ENCODE measurements around the gene CCDC192. TPM values are rescaled to one million over a fixed set of nuclear protein-coding genes. Genes with fewer than 3 reads are reported as not detected.

Gene CCDC192
- total RNA-seq, 4 donors from 2014 or later: 0.94 to 2.6 (median 0.94) TPM; not detected in 1

GRCh38 chr5:127876384-127876783 lies 173.2 kb downstream of the CCDC192 start:
- H3K36me3 ChIP-seq: no peaks in the 10 kb centered on the region
- H3K9me3 ChIP-seq: no peaks in the 10 kb centered on the region
- TF ChIP-seq POLR2A (IDR thresholded peaks at IDR 0.05) (no peak), EP300 (IDR thresholded peaks at IDR 0.05) (no peak), POLR2AphosphoS5 (IDR thresholded peaks at IDR 0.05) (no peak)
- TF ChIP-seq, protein P1, sequence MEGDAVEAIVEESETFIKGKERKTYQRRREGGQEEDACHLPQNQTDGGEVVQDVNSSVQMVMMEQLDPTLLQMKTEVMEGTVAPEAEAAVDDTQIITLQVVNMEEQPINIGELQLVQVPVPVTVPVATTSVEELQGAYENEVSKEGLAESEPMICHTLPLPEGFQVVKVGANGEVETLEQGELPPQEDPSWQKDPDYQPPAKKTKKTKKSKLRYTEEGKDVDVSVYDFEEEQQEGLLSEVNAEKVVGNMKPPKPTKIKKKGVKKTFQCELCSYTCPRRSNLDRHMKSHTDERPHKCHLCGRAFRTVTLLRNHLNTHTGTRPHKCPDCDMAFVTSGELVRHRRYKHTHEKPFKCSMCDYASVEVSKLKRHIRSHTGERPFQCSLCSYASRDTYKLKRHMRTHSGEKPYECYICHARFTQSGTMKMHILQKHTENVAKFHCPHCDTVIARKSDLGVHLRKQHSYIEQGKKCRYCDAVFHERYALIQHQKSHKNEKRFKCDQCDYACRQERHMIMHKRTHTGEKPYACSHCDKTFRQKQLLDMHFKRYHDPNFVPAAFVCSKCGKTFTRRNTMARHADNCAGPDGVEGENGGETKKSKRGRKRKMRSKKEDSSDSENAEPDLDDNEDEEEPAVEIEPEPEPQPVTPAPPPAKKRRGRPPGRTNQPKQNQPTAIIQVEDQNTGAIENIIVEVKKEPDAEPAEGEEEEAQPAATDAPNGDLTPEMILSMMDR (IDR thresholded peaks at IDR 0.05): no peak
- no peaks in the 10 kb centered on the region for H3K27me3 ChIP-seq
- ATAC-seq: no peak
- H3K27ac ChIP-seq: peak overlapping the region; percentile 3 to 68 (median 58)
- 60 to 89% methylated on average over 2 of the region's 3 CpGs for WGBS, 2 donors (ENCODE audit: low coverage in 1 of 2)
- H3K4me3 ChIP-seq: no peak overlapping the region
- H3K4me1 ChIP-seq: peaks cover 0 to 35% (median 13%) of the 10 kb centered on the region in 3 donors

DNA sequence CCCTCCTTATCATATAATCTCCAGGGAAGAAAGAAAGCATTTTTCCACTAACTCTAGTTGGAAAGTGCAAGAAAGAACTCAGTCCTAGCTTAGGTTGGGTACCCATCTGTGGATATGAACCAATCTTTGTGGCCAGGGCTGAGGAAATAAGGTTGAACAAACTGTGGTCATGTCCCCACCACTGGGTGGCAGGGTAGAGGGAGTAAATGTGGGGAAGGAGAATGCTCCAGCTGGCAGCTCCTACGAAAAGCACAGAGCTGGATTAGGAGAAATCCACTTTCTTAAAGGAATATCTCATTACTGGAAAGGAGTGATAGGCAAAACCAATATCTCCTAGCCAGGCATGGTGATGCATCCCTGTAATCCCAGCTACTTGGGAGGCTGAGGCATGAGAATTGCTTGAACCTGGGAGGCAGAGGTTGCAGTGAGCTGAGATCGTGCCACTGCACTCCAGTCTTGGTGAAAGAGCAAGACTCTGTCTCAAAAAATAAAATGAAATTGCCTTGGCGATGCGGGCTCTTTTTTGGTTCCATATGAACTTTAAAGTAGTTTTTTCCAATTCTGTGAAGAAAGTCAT lies 175.1 kb downstream of the CCDC192 start:
- TF ChIP-seq POLR2A (IDR thresholded peaks at IDR 0.05) (no peak), EP300 (IDR thresholded peaks at IDR 0.05) (no peak)
- TF ChIP-seq, protein P1 (IDR thresholded peaks at IDR 0.05): peak; percentile 8 to 44 (median 32)
- Histone ChIP-seq H3K4me3 (no peak overlapping the region), H3K9me3 (no peaks in the 10 kb centered on the region), H3K27ac (no peak overlapping the region), H3K27me3 (no peaks in the 10 kb centered on the region), H3K4me1 (peaks cover 0 to 27% (median 9%) of the 10 kb centered on the region in 3 donors), H3K36me3 (no peaks in the 10 kb centered on the region)
- ATAC-seq: no peak
- WGBS, 2 donors (ENCODE audit: low coverage in 1 of 2): 58 to 63% methylated on average over 4 of the region's 4 CpGs

DNA sequence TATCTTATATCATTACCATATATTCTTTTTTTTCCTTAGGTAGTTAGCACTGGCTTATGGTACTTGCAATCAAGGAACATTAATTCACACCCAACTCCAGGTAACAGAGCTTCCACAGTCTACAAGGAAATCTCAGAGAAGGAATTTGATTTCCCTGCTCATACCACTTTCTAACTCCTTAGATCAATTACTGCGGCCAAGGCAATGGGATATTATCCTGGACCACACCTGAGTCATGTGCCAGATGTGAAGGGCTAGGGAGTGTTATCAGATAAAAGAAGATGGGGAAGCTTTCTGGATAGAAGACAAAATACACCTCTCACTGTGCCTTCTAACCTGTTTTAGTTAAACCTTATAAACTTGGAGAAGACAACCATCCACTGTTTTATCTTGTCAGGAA lies 181.2 kb downstream of the CCDC192 start:
- no peak overlapping the region for H3K27ac ChIP-seq
- H3K36me3 ChIP-seq: no peaks in the 10 kb centered on the region
- TF ChIP-seq EP300 (IDR thresholded peaks at IDR 0.05) (no peak), POLR2A (IDR thresholded peaks at IDR 0.05) (no peak)
- no peak for ATAC-seq
- 82 to 100% methylated on average over 1 of the region's 1 CpG for WGBS, 2 donors (ENCODE audit: low coverage in 1 of 2)
- H3K9me3 ChIP-seq: no peaks in the 10 kb centered on the region
- peaks cover 0 to 11% (median 0%) of the 10 kb centered on the region in 3 donors for H3K4me1 ChIP-seq
- no peaks in the 10 kb centered on the region for H3K27me3 ChIP-seq
- H3K4me3 ChIP-seq: no peak overlapping the region

GRCh38 chr5:127885176-127885575 lies 182.0 kb downstream of the CCDC192 start:
- ATAC-seq: no peak
- H3K4me3 ChIP-seq: no peak overlapping the region
- H3K36me3 ChIP-seq: no peaks in the 10 kb centered on the region
- no peak overlapping the region for H3K27ac ChIP-seq
- H3K27me3 ChIP-seq: no peaks in the 10 kb centered on the region
- TF ChIP-seq POLR2A (IDR thresholded peaks at IDR 0.05): no peak
- no peak for TF ChIP-seq POLR2AphosphoS5 (IDR thresholded peaks at IDR 0.05)
- TF ChIP-seq EP300 (IDR thresholded peaks at IDR 0.05): no peak
- TF ChIP-seq, protein P1 (IDR thresholded peaks at IDR 0.05): no peak
- H3K9me3 ChIP-seq: no peaks in the 10 kb centered on the region
- 88% methylated on average over 1 of the region's 1 CpG; no CpG with 5 or more reads in 1 of the 2 donors for whole genome bisulfite sequencing, 2 donors (ENCODE audit: low coverage in 1 of 2)
- H3K4me1 ChIP-seq: peaks cover 0 to 11% (median 0%) of the 10 kb centered on the region in 3 donors

- TF ChIP-seq EP300 (IDR thresholded peaks at IDR 0.05) (no peak), POLR2AphosphoS5 (IDR thresholded peaks at IDR 0.05) (no peak), POLR2A (IDR thresholded peaks at IDR 0.05) (no peak)
- TF ChIP-seq, protein P1 (IDR thresholded peaks at IDR 0.05): no peak
- no peak overlapping the region for H3K4me3 ChIP-seq
- no peak for ATAC-seq
- no peak overlapping the region for H3K27ac ChIP-seq
- H3K36me3 ChIP-seq: no peaks in the 10 kb centered on the region
- WGBS, 2 donors (ENCODE audit: low coverage in 1 of 2): 73% methylated on average over 3 of the region's 3 CpGs; no CpG with 5 or more reads in 1 of the 2 donors
- no peaks in the 10 kb centered on the region for H3K27me3 ChIP-seq
- no peaks in the 10 kb centered on the region for H3K9me3 ChIP-seq
- peaks cover 0 to 11% (median 0%) of the 10 kb centered on the region in 3 donors for H3K4me1 ChIP-seq
Observed at GRCh38 chr5:127886081-127886480, 182.9 kb downstream of the CCDC192 start.
